Activated naive CD8-positive, alpha-beta T cell treated with anti-CD3 and anti-CD28 coated beads, Interleukin-2, amount 10 ng/mL, durations not matched to agents 7 days and 5 days (primary cell): ENCODE data around the gene PCNA. TPM values are rescaled to one million over a fixed set of nuclear protein-coding genes. Genes with fewer than 3 reads are reported as not detected.

Experiments used
- ATAC-seq: fragments of 150-1000 bp; cut with Tn5 transposase; one replicate; pipeline ENCODE4 v1.10.0; 2021; ENCODE audit warnings: low read depth, moderate library complexity
- POLR2A ChIA-PET: fragments of 350-600 bp; sonication (Branson Sonifier 250); formaldehyde crosslinking; loops from one replicate; lab custom pipeline; 2021; ENCODE audit warnings: antibody characterized with exemption; lab: Charles Lee
- DNase-seq: peaks from one replicate; pipeline ENCODE4 v3.0.0; 2021
- H3K27ac Mint-ChIP-seq: one replicate; pipeline ENCODE4 v1.8.0; 2022; ENCODE audit warnings: mild to moderate bottlenecking, mixed read lengths
- H3K27me3 Mint-ChIP-seq: one replicate; pipeline ENCODE4 v1.8.0; 2022; ENCODE audit warnings: mild to moderate bottlenecking, moderate library complexity, mixed read lengths
- H3K36me3 Mint-ChIP-seq: one replicate; pipeline ENCODE4 v1.8.0; 2021; ENCODE audit warnings: mild to moderate bottlenecking, mixed read lengths
- H3K4me1 Mint-ChIP-seq: one replicate; pipeline ENCODE4 v1.8.0; 2021; ENCODE audit warnings: mixed read lengths
- H3K4me3 Mint-ChIP-seq: one replicate; pipeline ENCODE4 v1.8.0; 2022; ENCODE audit warnings: mild to moderate bottlenecking, moderate library complexity, mixed read lengths
- H3K9me3 Mint-ChIP-seq: one replicate; pipeline ENCODE4 v1.8.0; 2021; ENCODE audit warnings: mixed read lengths
- total RNA-seq, 2 experiments: library from RNA; stranded (reverse); gene quantifications; one replicate each; pipeline ENCODE4 v1.2.3, GENCODE V29; 2021

Gene PCNA
- total RNA-seq, 2 experiments from 2014 or later = 393 to 421 TPM

DNA sequence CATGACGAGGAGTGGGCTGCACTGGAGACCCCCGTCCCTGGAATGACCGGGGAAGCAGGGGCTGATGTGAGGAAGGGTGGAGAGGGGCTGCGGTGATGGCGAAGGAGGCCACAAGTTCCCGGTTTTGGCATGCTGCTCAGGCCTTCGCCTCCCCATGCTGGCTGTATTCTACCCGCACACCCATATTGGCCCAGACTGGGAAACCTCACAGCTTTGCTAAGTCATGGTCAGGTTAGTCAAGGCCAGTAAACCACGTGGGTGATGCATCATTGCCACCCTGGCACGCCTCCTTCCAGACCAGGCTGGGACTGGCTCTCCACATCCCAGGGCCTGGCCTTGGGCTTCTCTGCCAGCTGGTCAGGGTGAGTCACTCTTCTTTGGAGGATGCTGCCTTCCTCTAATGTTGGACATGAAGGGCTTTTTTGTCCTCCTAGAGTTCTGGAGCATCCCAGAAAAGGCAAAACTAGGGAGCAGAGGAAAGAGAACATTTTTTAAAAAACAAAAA, 53.8 kb downstream of the PCNA start:
- no peak overlapping the region for H3K4me3 Mint-ChIP-seq
- DNase-seq = no peak
- H3K36me3 Mint-ChIP-seq = peaks cover 2% of the 10 kb centered on the region
- ATAC-seq = no peak
- H3K27me3 Mint-ChIP-seq = no peaks in the 10 kb centered on the region
- POLR2A ChIA-PET = interaction anchor here (0.5 to 0.6 kb wide), 2 partner anchors 12 to 53 kb away, joined by 3 to 4 read pairs; no protein-coding TSS in a partner anchor
- no peaks in the 10 kb centered on the region for H3K9me3 Mint-ChIP-seq
- peaks cover 21% of the 10 kb centered on the region for H3K4me1 Mint-ChIP-seq
- no peak overlapping the region for H3K27ac Mint-ChIP-seq

DNA sequence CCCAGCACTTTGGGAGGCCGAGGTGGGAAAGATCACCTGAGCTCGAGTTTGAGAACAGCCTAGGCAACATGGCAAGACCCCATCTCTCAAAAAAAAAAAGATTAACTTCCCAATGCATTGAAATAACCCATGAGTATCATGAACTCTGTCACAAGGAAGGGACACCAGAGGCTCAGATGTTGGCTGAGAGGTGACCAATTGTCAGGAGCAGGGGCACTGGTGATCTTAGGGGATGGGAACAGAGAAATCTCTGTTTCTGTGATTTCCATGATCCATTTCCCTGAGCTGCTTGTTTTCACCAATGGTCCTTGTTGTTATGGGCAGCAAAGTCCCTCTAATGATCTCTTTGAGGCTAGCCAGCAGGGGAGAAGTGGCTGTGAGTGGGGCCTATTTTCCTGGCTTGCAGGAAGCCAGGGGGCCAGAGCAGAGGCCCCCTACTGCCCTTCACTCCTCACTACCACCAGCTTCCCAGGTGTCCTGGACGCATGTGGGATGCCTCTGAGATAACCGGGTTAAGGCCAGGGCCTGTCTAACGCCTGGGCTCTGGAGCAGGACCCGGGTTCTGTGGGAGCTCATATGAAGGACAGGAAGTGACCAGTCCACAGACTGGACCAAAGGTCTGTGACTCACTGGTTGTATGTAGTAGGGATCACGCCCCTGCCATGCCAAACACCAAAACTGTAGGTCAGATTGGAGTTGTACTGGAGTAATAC, 54.4 kb downstream of the PCNA start:
- POLR2A ChIA-PET = interaction anchor here (0.5 to 0.7 kb wide), 3 partner anchors 12 to 256 kb away, joined by 3 to 4 read pairs (median 3); no protein-coding TSS in a partner anchor
- no peak for ATAC-seq

More for the DNA sequence above, 54.4 kb downstream of the PCNA start:
- H3K9me3 Mint-ChIP-seq = no peaks in the 10 kb centered on the region
- no peaks in the 10 kb centered on the region for H3K27me3 Mint-ChIP-seq
- no peak for DNase-seq
- H3K4me3 Mint-ChIP-seq = no peak overlapping the region
- no peak overlapping the region for H3K27ac Mint-ChIP-seq
- H3K36me3 Mint-ChIP-seq = peaks cover 2% of the 10 kb centered on the region
- peaks cover 21% of the 10 kb centered on the region for H3K4me1 Mint-ChIP-seq

Other genes starting within 250 kb of the PCNA start
- gene SLC23A2, start 118.4 kb downstream of the PCNA start, total RNA-seq = 10 to 100 TPM; 18.6 to 20.3 TPM
- 10 to 100 TPM; 69.9 to 71.7 TPM for gene TMEM230, start 6.9 kb downstream of the PCNA start, total RNA-seq
- 10 to 100 TPM; 59.1 to 59.2 TPM for gene CDS2, start 7.0 kb upstream of the PCNA start, total RNA-seq
- gene PROKR2, start 197.0 kb upstream of the PCNA start, total RNA-seq = not detected